Common myeloid progenitor, CD34-positive (primary cell): ENCODE data around the gene SLC25A45.

Experiments
- CTCF ChIA-PET: fragments of 350-600 bp; sonication (Branson Sonifier 250); formaldehyde crosslinking; loops from one replicate; lab custom pipeline; 2021; ENCODE audit warnings: antibody characterized with exemption; lab: Charles Lee
- POLR2A ChIA-PET: fragments of 350-600 bp; sonication (Branson Sonifier 250); formaldehyde crosslinking; loops from one replicate; lab custom pipeline; 2021; ENCODE audit warnings: antibody characterized with exemption; lab: Charles Lee
- DNase-seq, 3 donors: peaks; one replicate each; pipeline versions ENCODE4 v3.0.0 to v3.0.0-alpha.2; 2013
- H3K27ac ChIP-seq, 2 experiments: 1 replicate in 1 of 2; 2 replicates in 1 of 2; pipeline ENCODE4 v1.7.0; 2013; ENCODE audit warnings: inconsistent platforms in 2 of 2, low read length in 2 of 2, mild to moderate bottlenecking in 2 of 2, low read depth in 1 of 2, moderate library complexity in 1 of 2; ENCODE audit not compliant: severe bottlenecking in 2 of 2, insufficient read depth in 1 of 2, poor library complexity in 1 of 2
- H3K27me3 ChIP-seq, 5 experiments: replicated peaks in 2 of 5; 1 replicate in 3 of 5; 2 replicates in 2 of 5; pipeline versions ENCODE4 v1.6.1 to v1.7.0; 2013; ENCODE audit warnings: low read length in 4 of 5, mild to moderate bottlenecking in 2 of 5, moderate library complexity in 2 of 5, inconsistent platforms in 1 of 5; ENCODE audit not compliant: insufficient read depth in 5 of 5, control insufficient read depth in 4 of 5
- H3K36me3 ChIP-seq, 4 experiments: 1 replicate in 2 of 4; 2 replicates in 2 of 4; pipeline versions ENCODE4 v1.6.1 to v1.7.0; 2013; ENCODE audit warnings: low read length in 3 of 4, control low read depth in 1 of 4, mild to moderate bottlenecking in 1 of 4; ENCODE audit not compliant: control insufficient read depth in 4 of 4, insufficient read depth in 4 of 4
- H3K4me1 ChIP-seq, 4 experiments: 1 replicate in 3 of 4; 2 replicates in 1 of 4; pipeline versions ENCODE4 v1.6.1 to v1.7.1; 2013; ENCODE audit warnings: low read length in 3 of 4, mild to moderate bottlenecking in 3 of 4, control low read depth in 1 of 4, inconsistent platforms in 1 of 4, moderate library complexity in 1 of 4; ENCODE audit not compliant: control insufficient read depth in 4 of 4, insufficient read depth in 4 of 4; ENCODE audit errors: control extremely low read depth in 1 of 4
- H3K4me3 ChIP-seq, 7 experiments: 1 replicate in 4 of 7; 2 replicates in 3 of 7; pipeline versions ENCODE4 v1.5.1 to v1.7.0; 2013; ENCODE audit warnings: mild to moderate bottlenecking in 7 of 7, low read length in 6 of 7, moderate library complexity in 6 of 7, inconsistent platforms in 2 of 7, low read depth in 2 of 7, control low read depth in 1 of 7; ENCODE audit not compliant: insufficient read depth in 4 of 7, control insufficient read depth in 1 of 7; ENCODE audit errors: extremely low read depth in 1 of 7
- H3K9me3 ChIP-seq, 5 experiments: 1 replicate in 4 of 5; 2 replicates in 1 of 5; pipeline versions ENCODE4 v1.6.1 to v1.7.1; 2013; ENCODE audit warnings: low read length in 4 of 5, mild to moderate bottlenecking in 2 of 5, inconsistent platforms in 1 of 5, low read depth in 1 of 5, moderate library complexity in 1 of 5; ENCODE audit not compliant: control insufficient read depth in 4 of 5, insufficient read depth in 2 of 5; ENCODE audit errors: control extremely low read depth in 1 of 5
- WGBS: methylation state at CpG from one replicate; pipeline ENCODE4 v1.1.5; 2013; ENCODE audit not compliant: insufficient coverage; 5-methylcytosine and 5-hydroxymethylcytosine counted together

SLC25A45 gene

DNA sequence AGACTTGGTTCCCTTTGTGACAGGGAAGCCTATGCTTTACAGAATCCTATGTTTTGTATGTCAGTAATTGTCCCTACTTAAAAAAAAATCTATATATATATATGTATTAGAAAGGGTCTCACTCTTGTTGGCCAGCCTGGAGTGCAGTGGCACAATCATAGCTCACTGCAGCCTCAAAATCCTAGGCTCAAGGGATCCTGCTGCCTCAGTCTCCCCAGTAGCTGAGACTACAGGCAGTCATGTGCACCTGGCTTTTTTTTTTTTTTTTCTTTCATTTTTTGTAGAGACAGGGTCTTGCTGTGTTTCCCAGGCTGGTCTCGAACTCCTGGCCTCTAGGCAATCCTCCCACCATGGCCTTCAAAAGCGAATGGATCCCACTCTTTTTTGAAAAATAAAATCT is 38.1 kb upstream of the SLC25A45 start:
- CTCF ChIA-PET = interaction anchor here (1.0 to 8.8 kb wide), 9 partner anchors 10 to 88 kb away, joined by 3 to 85 read pairs (median 5); partner anchors contain the start of genes MALAT1 and SLC25A45

GRCh38 chr11:65419772-65420481 is 37.5 kb upstream of the SLC25A45 start:
- H3K27me3 ChIP-seq = no peaks in the 10 kb centered on the region
- H3K4me1 ChIP-seq = peaks cover 9 to 79% (median 65%) of the 10 kb centered on the region in 4 experiments
- peak overlapping the region; percentile 99 to 100 for H3K27ac ChIP-seq
- ChIA-PET POLR2A (interaction anchor here (0.6 to 17.4 kb wide), 10 partner anchors 10 to 84 kb away, joined by 3 to 747 read pairs (median 14); partner anchors contain the start of genes MALAT1 and SLC25A45), CTCF (interaction anchor here (1.0 to 8.8 kb wide), 12 partner anchors 10 to 89 kb away, joined by 3 to 85 read pairs (median 5); partner anchors contain the start of genes MALAT1 and SLC25A45)
- peaks cover 0 to 19% (median 3%) of the 10 kb centered on the region in 4 experiments for H3K36me3 ChIP-seq
- peak overlapping the region in 6 of 7 experiments; percentile 39 to 100 (median 82) for H3K4me3 ChIP-seq
- no peaks in the 10 kb centered on the region for H3K9me3 ChIP-seq
- 0% methylated on average over 1 of the region's 6 CpGs for WGBS
- DNase-seq = peak in 2 of 3 donors; percentile 67 to 79

More for the DNA sequence above, 38.1 kb upstream of the SLC25A45 start:
- Histone ChIP-seq H3K9me3 (no peaks in the 10 kb centered on the region), H3K27ac (peak overlapping the region; percentile 99 to 100), H3K4me3 (peak overlapping the region in 6 of 7 experiments; percentile 49 to 100 (median 82)), H3K36me3 (peaks cover 0 to 25% (median 5%) of the 10 kb centered on the region in 4 experiments), H3K27me3 (no peaks in the 10 kb centered on the region), H3K4me1 (peaks cover 9 to 80% (median 65%) of the 10 kb centered on the region in 4 experiments)
- no peak for DNase-seq
- no CpG with 5 or more reads among the region's 2 CpGs for WGBS
- POLR2A ChIA-PET = interaction anchor here (0.5 to 17.4 kb wide), 10 partner anchors 10 to 1136 kb away, joined by 3 to 747 read pairs (median 14); partner anchors contain the start of genes BAD, MALAT1 and SLC25A45

GRCh38 chr11:65419460-65419771 is 37.0 kb upstream of the SLC25A45 start:
- Histone ChIP-seq H3K4me1 (peaks cover 9 to 75% (median 65%) of the 10 kb centered on the region in 4 experiments), H3K9me3 (no peaks in the 10 kb centered on the region), H3K4me3 (peak overlapping the region in 6 of 7 experiments; percentile 25 to 100 (median 82)), H3K27me3 (no peaks in the 10 kb centered on the region), H3K27ac (peak overlapping the region; percentile 99 to 100), H3K36me3 (peaks cover 0 to 14% (median 2%) of the 10 kb centered on the region in 4 experiments)
- POLR2A ChIA-PET = interaction anchor here (0.6 to 17.4 kb wide), 11 partner anchors 11 to 84 kb away, joined by 3 to 747 read pairs (median 11); partner anchors contain the start of genes MALAT1 and SLC25A45
- no peak for DNase-seq
- CTCF ChIA-PET = interaction anchor here (1.0 to 8.8 kb wide), 13 partner anchors 11 to 89 kb away, joined by 3 to 85 read pairs (median 4); partner anchors contain the start of genes MALAT1 and SLC25A45
- WGBS = 27% methylated on average over 3 of the region's 7 CpGs

DNA sequence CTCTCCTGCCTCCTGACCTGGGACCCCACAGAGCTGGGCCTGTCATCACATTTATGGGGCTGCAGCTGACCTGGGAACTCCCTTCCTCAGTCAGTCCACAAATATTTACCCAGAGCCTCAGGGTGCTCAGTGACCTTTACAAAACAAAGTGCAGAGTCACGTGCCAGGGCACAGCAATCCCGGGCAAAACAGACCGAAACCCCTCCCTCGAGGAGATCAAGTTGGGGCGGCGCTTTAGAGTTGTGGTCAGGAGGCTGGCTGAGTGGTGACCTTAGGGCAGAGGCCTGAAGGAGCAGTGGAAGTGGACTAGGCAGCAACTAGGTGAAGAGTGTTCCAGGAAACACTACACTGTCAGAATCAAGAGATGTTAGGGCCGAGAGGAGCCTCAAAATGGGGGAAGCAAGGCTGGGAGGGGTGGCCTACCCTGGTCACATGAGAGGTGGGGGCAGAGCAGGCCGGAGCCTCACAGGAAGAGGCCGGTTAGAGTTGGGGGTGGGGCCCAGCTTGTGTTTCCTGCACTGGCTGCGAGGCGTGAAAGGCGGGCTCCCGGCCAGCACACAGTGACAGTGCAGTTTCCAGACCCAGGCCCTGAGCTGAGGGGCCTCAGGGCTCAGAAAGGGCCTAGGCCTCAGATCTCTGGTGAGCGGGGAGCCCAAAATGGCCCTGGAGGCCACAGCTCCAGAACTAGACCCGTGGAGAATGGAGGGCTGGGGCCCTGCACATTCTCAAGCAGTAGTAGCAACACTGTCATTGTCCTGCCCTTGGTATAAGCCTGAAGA is 36.4 kb upstream of the SLC25A45 start:
- Histone ChIP-seq H3K4me3 (peak overlapping the region in 6 of 7 experiments; percentile 25 to 100 (median 82)), H3K36me3 (peaks cover 0 to 11% (median 3%) of the 10 kb centered on the region in 4 experiments), H3K27ac (peak overlapping the region; percentile 99 to 100), H3K9me3 (no peaks in the 10 kb centered on the region), H3K27me3 (no peaks in the 10 kb centered on the region), H3K4me1 (peaks cover 9 to 71% (median 65%) of the 10 kb centered on the region in 4 experiments)
- ChIA-PET POLR2A (interaction anchor here (0.6 to 17.4 kb wide), 14 partner anchors 7 to 175 kb away, joined by 3 to 747 read pairs (median 14); partner anchors contain the start of genes MALAT1, NEAT1 and SLC25A45), CTCF (interaction anchor here (1.0 to 8.8 kb wide), 13 partner anchors 12 to 90 kb away, joined by 3 to 85 read pairs (median 5); partner anchors contain the start of genes MALAT1 and SLC25A45)
- peak; percentile 98 to 99 (median 99) for DNase-seq
- WGBS = 0% methylated on average over 13 of the region's 15 CpGs

GRCh38 chr11:65418431-65418680 is 35.9 kb upstream of the SLC25A45 start:
- ChIA-PET POLR2A (interaction anchor here (1.2 to 17.4 kb wide), 10 partner anchors 7 to 175 kb away, joined by 3 to 747 read pairs (median 34); partner anchors contain the start of genes MALAT1, NEAT1 and SLC25A45), CTCF (interaction anchor here (1.2 to 8.8 kb wide), 9 partner anchors 7 to 90 kb away, joined by 3 to 85 read pairs (median 15); partner anchors contain the start of genes MALAT1 and SLC25A45)
- peak overlapping the region in 4 of 7 experiments; percentile 76 to 99 (median 84) for H3K4me3 ChIP-seq

DNA sequence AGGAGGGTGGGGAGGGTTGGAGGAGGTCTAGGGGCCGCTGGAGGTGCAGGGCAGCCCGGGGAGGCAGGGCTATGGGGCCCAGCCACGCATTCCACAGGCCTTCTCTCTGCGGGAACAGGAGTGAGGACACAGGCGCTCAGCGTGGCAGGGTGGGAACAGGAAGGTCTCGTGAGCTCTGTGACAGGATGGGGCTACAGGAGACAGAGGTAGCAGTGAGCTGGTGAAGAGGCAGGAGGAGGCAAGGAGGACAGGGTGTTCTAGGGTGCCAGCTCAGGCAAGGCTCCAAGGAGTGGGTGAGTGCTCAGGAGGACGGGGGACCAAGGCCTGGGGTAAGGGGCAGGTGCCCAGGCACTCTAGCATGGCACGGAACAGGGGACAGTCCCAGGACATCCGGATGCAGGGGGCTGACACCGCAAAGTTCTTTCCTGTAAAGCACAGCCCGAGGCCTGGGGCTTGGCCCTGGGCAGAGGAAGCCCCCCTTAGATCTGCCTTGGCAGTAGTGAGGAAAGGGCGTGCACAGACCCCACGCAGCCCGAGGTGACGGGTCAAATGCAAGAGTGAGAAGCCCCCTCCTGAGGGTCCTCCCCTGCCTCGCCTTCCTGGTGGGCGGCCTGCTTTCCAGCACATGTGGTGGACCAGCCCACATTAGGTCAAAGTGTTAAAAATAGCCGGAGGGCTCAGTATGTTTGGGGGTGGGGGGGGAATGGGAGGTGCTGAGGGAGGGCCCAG is 35.4 kb upstream of the SLC25A45 start:
- Histone ChIP-seq H3K36me3 (peaks cover 0 to 8% (median 5%) of the 10 kb centered on the region in 4 experiments), H3K27me3 (no peaks in the 10 kb centered on the region), H3K4me1 (peaks cover 9 to 66% (median 64%) of the 10 kb centered on the region in 4 experiments), H3K9me3 (no peaks in the 10 kb centered on the region), H3K4me3 (peak overlapping the region in 6 of 7 experiments; percentile 20 to 99 (median 77)), H3K27ac (peak overlapping the region; percentile 99 to 100)
- 2% methylated on average over 15 of the region's 19 CpGs for WGBS
- POLR2A ChIA-PET = interaction anchor here (0.6 to 17.4 kb wide), 14 partner anchors 8 to 176 kb away, joined by 3 to 747 read pairs (median 14); partner anchors contain the start of genes MALAT1, NEAT1 and SLC25A45
- DNase-seq = peak in 2 of 3 donors; percentile 69 to 76
- CTCF ChIA-PET = interaction anchor here (0.9 to 8.8 kb wide), 15 partner anchors 8 to 91 kb away, joined by 3 to 85 read pairs (median 9); partner anchors contain the start of gene SLC25A45

More at GRCh38 chr11:65418431-65418680, 35.9 kb upstream of the SLC25A45 start:
- no peak for DNase-seq
- H3K27ac ChIP-seq = peak overlapping the region; percentile 99 to 100
- H3K9me3 ChIP-seq = no peaks in the 10 kb centered on the region
- H3K4me1 ChIP-seq = peaks cover 9 to 71% (median 65%) of the 10 kb centered on the region in 4 experiments
- no peaks in the 10 kb centered on the region for H3K27me3 ChIP-seq
- peaks cover 0 to 10% (median 5%) of the 10 kb centered on the region in 4 experiments for H3K36me3 ChIP-seq
- 6% methylated on average over 3 of the region's 4 CpGs for WGBS
